GM10266 (cell line): ENCODE data around the gene LRRC2.
"Not testable (repeated sequence)": the region's sequence is repeated elsewhere in the genome, so short reads cannot be mapped to it uniquely, and the experiment has no call there.

Source experiments
- DNase-seq: peaks from one replicate; pipeline ENCODE4 v3.0.0; 2012; ENCODE audit errors: extremely low spot score
- TF ChIP-seq, protein P1 (sequence below): IDR thresholded peaks from 2 replicates; pipeline ENCODE4 v1.5.1; 2012; ENCODE audit warnings: mild to moderate bottlenecking, low read depth; ENCODE audit not compliant: control insufficient read depth, insufficient read depth; ENCODE audit errors: missing control alignments

LRRC2 gene

DNA sequence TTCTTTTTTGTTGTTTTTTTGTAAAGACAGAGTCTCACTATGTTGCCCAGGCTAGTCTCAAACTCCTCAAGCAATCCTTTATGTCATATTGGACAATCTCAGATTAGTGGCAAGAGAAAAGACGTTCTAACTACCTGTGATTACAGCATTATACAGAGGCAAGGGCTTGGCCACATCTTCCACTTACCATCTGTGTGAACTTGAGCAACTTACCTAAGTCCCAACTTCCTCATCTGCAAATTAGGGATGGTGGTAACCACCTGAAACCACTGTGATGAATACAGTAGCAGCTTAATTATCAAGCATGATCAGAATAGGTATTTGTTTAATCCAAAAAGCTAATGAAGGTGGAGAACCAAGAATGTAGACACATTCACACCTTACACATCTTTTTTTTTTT is 16.1 kb downstream of the LRRC2 start:
- TF ChIP-seq, protein P1, sequence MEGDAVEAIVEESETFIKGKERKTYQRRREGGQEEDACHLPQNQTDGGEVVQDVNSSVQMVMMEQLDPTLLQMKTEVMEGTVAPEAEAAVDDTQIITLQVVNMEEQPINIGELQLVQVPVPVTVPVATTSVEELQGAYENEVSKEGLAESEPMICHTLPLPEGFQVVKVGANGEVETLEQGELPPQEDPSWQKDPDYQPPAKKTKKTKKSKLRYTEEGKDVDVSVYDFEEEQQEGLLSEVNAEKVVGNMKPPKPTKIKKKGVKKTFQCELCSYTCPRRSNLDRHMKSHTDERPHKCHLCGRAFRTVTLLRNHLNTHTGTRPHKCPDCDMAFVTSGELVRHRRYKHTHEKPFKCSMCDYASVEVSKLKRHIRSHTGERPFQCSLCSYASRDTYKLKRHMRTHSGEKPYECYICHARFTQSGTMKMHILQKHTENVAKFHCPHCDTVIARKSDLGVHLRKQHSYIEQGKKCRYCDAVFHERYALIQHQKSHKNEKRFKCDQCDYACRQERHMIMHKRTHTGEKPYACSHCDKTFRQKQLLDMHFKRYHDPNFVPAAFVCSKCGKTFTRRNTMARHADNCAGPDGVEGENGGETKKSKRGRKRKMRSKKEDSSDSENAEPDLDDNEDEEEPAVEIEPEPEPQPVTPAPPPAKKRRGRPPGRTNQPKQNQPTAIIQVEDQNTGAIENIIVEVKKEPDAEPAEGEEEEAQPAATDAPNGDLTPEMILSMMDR: no peak
- DNase-seq: no peak

DNA sequence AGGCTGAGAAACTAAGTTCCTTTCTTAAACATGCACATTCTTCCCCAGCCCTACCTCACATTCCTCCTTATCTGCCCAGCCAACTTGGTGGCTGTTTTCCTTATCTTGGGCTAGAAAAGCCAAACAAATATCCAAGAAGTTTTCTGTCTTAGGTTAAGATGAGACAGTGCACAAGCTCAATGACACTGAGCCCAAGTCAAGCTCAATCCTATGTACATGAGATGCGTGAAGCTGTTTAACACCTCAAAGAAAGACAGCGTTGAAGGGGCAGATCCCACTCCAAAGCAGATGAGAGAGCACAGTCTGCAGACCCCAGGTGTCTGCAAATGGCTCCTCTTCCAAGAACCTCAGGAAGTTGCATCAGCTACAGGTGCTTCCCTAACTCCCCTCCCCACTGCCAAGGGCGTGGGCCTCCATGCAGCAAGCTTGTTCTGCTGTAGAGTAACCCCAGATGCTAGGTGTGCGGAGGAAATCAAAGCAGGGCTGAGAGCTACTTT is 16.6 kb downstream of the LRRC2 start:
- DNase-seq: no peak
- TF ChIP-seq, protein P1: no peak

DNA sequence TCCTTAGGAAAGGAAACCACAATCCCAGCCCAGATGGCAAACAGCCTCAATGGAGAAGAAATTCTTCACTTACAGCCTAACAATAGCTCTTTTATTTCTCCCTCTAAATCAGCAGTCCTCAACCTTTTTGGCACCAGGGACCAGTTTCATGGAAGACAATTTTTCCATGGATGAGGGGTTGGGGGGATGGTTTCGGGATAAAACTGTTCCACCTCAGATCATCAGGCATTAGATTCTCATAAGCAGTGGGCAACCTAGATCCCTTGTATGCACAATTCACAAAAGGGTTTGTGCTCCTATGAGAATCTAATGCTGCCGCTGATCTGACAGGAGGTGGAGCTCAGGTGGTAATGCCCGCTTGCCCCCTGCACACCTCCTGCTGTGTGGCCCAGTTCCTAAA is 17.5 kb downstream of the LRRC2 start:
- DNase-seq: not testable (repeated sequence)

DNA sequence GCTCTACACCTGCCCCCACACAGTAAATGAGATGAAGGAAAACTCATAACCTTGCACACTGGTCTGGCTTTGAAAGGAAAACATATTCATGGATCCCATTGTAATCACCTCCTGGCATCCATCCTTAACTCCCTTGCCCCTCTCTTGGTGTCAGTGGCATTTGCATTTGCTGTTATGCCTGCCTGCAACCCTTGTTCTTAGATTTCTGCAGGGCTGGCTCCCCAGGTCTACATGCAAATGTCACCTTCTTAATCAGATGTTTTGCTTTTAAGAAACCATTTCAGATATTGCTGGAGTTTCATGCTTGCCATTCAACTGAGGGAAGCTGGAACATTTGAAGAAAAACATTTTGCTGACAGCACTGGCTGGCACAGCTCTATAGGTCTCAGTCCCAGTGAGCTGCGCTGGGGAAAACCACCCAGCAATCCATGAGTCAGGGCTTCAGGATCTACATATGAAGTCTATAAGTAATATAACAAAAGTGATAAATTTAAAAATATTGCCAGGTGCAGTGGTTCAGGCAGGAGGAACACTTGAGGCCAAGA is 19.1 kb downstream of the LRRC2 start:
- TF ChIP-seq, protein P1: no peak
- DNase-seq: no peak

DNA sequence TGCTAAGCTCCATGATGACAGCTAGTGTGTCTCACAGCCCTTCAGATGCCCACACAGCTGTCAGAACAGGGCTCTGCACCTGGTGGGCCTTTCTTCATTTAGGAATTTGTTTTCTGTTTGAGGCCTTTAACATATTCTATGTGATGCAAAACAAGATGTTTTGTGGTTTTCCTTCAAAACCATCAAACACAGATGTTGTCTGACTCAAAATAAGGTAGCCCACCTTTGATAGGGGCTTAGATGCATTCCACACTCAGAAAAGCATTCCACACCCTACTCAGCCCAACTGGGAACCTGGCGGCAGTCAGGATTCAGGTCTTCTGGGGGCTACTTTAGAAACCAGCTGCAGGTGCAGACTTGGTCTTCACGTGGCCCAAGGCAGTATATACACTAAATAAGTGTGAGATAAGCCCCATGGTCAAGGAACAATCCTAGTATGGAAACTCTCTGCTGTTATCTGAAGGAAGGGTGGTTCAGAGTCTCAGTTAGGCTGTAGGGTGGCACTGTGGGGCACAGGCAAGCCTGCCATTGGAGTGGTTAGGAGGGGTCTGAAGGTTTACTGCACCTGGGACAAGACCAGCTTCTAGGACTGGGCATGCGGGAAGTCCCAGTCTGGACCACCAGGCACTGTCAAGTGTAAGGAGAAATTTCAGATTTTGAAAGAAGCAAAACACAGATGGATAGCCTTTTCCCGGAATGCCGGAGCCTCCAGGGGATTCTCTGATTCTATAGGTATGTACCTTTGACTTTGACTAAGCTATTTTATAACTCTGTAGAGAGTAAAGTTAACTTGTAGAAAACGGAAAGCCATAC is 20.1 kb downstream of the LRRC2 start:
- TF ChIP-seq, protein P1: no peak
- DNase-seq: no peak

DNA sequence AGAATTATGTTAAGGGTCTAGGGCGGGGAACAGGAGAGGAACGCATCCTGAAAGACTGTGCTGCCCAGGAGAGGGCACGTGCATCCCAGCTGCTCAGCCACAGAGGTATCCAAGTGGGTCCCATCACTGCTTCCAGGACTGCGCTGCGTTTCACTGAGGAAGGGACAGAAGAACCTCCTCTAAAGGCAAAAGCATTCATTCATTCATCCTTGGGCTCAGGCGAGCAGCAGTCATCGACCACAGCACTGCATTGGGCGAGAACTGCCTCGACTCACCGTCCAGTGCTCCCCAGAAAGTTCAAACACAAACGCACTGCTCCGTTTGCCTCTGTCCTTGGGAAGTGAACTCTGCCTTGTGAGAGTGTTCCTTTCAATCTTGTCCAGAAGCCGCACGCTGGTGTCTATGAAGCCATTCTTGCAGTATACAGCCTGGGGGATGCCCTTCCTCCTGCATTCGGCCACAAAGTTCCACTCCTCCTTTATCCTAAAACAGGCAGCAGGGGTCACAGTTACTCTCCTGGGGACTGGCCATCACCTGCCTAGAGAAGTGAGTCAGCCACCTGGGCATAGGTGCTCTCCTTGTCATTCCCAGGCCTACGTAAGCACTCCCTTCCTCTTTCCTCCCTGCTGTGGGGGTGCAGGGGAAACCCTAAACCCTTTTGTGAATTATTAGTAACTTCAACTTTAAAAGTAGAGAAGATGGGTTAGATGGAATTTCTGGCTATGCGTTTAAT is 21.2 kb downstream of the LRRC2 start:
- DNase-seq: no peak
- TF ChIP-seq, protein P1: no peak

DNA sequence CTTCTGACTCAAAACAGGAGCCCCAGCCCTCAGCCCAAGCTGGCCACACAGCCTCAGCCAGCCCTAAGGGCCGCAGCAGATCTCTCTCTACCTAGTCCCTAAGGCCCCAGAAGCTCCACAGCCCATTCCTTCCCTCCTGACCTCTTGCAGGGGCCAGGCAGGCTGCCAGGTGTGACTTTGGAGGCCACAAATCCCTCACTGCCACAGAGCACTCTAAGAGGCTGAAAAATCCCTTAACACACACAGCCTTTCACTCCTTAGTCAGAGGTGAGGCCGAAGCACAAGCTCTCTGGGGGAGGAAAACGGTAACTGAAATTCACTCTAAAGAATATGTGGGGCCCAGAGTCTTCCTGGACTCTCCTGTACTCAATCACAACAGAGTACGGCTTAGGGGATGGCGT is 23.3 kb downstream of the LRRC2 start:
- no peak for DNase-seq
- TF ChIP-seq, protein P1: no peak
